GM12801 (cell line): ENCODE measurements around the gene COL5A1.

ENCODE experiments used
- CTCF ChIP-seq: IDR thresholded peaks from one replicate; pipeline ENCODE4 v1.5.1; 2011; ENCODE audit warnings: control low read depth; ENCODE audit not compliant: insufficient read length; ENCODE audit errors: extremely low read depth

Gene COL5A1

GRCh38 chr9:134829356-134829937 lies 187.8 kb downstream of the COL5A1 start:
- no peak for TF ChIP-seq CTCF

- TF ChIP-seq CTCF: no peak
Observed at GRCh38 chr9:134830126-134830525, 188.5 kb downstream of the COL5A1 start.

- no peak for TF ChIP-seq CTCF
Observed at GRCh38 chr9:134830926-134831720, 189.5 kb downstream of the COL5A1 start.

- no peak for TF ChIP-seq CTCF
Observed at GRCh38 chr9:134832471-134832870, 190.9 kb downstream of the COL5A1 start.

- TF ChIP-seq CTCF: no peak
Observed at GRCh38 chr9:134833294-134833880, 191.8 kb downstream of the COL5A1 start.

GRCh38 chr9:134834217-134834956 lies 192.8 kb downstream of the COL5A1 start:
- no peak for TF ChIP-seq CTCF

GRCh38 chr9:134834957-134835419 lies 193.4 kb downstream of the COL5A1 start:
- TF ChIP-seq CTCF: no peak
